GM18505 (cell line): ENCODE data around the gene HSPA1A.
"Not testable (repeated sequence)": the region's sequence is repeated elsewhere in the genome, so short reads cannot be mapped to it uniquely, and the experiment has no call there.

Experiments used
- ATAC-seq: cut with Tn5 transposase; IDR thresholded peaks from one replicate; pipeline ENCODE4 v1.9.1; 2021; ENCODE audit not compliant: unreplicated experiment
- POLR2A ChIP-seq: IDR thresholded peaks from 4 replicates; pipeline ENCODE4 v1.6.1; 2011; ENCODE audit warnings: borderline replicate concordance; ENCODE audit not compliant: insufficient read depth, insufficient read length; ENCODE audit errors: extremely low read depth

The HSPA1A gene

DNA sequence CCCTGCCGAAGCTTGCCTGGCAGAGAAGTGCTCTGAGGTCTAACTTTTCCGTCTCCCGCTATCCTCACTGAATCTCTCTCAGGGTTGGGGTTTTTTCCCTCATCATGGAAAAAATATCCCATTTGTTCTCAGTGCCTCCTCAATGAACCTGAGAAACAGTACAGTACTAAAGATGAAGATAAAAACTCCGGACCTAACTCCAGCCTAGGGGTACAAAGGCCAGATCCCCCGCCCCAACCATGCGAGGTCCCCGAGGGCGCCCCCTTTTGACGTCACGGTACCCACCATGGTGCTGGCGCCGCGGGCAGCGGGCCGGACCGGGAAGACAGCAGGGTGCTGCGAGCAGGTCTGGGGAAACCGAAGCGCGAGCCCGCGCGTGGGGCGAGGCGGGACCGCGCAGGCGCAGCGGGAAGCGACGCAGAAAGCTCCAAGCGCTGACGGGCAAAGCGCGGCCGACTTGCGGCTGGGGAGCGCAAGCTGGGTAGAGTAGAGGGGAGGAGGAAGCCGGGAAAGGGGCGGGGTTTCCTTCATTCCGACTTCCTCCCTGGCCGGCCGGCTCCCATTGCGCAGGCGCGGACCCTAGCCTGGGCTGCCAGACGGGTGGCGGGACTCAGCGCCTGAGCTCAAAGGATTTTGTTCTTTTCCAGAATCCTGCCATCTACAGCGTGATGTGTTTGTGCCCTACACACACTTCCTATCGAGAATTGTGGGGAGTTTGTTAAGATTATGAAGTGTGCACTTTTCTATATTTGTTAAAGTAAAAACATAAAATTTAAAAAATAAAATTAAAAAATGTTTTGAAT lies 8.7 kb upstream of the HSPA1A start, which contains the start of gene LSM2:
LSM2 (minus strand) TSS at position 497 of the 803 bp plus-strand sequence; CDS start at position 288, 209 bp downstream.
- peak; percentile 88 for ATAC-seq
- peak; percentile 97 for TF ChIP-seq POLR2A

DNA sequence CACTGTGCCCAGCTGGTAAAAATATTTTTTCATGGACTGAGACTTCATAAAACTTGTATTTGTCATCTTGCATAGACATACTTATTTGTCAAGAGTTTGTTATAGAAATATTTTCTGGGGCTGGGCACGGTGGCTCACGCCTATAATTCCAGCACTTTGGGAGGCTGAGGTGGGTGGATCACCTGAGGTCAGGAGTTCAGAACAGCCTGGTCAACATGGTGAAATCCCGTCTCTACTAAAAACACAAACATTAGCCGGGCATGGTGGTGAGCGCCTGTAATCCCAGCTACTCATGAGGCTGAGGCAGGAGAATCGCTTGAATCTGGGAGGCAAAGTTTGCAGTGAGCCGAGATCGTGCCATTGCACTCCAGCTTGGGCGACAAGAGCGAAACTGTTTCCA lies 6.7 kb upstream of the HSPA1A start:
- not testable (repeated sequence) for ATAC-seq

DNA sequence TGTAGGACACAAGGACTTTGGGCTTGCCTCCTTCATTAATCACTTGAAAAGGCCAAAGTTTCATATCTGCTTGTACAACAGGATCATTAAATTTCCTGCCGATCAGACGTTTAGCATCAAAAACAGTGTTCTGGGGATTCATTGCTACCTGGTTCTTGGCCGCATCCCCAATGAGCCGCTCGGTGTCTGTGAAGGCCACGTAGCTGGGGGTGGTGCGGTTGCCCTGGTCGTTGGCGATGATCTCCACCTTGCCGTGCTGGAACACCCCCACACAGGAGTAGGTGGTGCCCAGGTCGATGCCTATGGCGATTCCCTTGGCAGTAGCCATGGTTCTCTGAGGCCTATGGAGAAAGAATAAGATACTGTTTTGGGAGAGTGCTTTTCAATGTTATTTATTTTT lies 3.7 kb upstream of the HSPA1A start:
- TF ChIP-seq POLR2A, result no peak
- ATAC-seq, result no peak

DNA sequence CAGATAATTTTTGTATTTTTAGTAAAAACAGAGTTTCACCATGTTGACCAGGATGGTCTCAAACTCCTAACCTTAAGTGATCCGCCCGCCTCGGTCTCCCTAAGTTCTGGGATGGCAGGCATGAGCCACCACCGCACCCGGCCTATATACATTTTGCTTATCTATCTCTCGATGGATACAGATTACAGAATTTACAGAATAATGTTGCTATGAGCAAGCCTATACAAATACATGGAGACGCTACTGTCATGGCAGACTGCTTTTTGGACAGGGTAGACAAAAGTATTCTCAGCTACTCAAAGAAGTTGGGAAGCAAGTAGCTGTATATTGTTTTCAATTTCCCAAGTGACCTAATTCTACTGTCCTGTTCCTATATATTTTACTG lies 1.9 kb upstream of the HSPA1A start:
- ATAC-seq, result no peak
- no peak for TF ChIP-seq POLR2A

DNA sequence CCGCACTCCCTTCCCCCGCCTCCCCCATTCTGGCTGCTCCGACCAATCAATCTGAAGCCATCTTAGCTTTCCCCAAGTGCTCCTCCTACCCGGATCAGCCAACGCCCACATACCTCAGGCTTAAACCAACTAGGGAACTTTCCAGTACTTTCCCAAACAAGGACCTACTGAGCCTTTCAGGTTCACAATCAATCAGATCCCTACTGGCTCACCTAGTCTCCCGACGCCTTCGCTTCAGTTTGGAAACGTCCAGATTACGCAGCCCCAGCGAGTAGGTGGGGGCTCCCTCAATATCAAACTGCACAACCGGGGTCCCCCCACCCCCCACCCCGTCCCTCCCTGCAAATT lies 692 bp upstream of the HSPA1A start:
- no peak for TF ChIP-seq POLR2A
- no peak for ATAC-seq

DNA sequence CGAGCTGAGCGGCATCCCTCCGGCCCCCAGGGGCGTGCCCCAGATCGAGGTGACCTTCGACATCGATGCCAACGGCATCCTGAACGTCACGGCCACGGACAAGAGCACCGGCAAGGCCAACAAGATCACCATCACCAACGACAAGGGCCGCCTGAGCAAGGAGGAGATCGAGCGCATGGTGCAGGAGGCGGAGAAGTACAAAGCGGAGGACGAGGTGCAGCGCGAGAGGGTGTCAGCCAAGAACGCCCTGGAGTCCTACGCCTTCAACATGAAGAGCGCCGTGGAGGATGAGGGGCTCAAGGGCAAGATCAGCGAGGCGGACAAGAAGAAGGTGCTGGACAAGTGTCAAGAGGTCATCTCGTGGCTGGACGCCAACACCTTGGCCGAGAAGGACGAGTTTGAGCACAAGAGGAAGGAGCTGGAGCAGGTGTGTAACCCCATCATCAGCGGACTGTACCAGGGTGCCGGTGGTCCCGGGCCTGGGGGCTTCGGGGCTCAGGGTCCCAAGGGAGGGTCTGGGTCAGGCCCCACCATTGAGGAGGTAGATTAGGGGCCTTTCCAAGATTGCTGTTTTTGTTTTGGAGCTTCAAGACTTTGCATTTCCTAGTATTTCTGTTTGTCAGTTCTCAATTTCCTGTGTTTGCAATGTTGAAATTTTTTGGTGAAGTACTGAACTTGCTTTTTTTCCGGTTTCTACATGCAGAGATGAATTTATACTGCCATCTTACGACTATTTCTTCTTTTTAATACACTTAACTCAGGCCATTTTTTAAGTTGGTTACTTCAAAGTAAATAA lies 2.0 kb downstream of the HSPA1A start:
- ATAC-seq, result not testable (repeated sequence)

DNA sequence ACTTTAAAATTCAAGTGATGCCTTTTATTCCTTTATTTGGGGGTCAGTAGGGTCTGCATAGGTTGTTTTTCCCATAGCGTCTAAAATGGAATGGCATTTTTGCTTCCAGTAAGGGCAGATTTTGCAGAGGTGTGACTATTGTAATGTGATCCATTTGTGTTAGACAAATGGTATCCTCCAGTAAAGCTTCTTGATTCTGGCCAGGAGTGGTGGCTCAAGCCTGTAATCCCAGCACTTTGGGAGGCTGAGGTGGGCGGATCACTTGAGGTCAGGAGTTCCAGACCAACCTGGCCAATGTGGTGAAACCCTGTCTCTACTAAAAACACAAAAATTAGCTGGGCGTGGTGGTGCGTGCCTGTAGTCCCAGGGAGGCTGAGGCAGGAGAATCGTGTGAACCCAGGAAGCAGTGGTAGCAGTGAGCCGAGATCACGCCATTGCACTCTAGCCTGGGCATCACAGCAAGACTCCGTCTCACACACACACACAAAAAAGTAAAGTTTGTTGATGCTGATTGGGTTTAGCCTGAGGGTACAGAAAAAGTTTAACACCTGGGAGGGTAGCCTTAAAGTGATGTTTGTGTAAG lies 2.7 kb downstream of the HSPA1A start:
- ATAC-seq, result not testable (repeated sequence)

DNA sequence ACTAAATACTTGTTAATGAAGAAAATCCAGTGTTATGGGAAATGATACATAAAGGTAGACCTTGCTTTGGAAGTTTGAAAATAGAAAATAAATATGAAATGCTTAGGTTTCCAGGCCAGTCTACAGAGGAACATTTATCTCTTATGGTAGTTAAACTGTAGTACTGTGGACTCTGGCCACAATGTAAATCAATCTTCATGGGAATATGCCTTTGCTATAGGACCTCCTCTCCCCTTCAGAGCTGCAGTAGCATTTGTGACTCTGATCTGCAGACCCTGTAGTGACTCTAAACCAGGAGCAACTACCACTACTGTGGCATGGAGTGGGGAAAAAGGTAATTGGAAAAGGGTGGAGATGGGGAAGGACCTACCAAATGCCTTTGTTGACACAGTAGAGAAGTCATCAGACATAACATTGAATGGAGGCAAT lies 4.5 kb downstream of the HSPA1A start:
- no peak for TF ChIP-seq POLR2A
- ATAC-seq, result no peak

DNA sequence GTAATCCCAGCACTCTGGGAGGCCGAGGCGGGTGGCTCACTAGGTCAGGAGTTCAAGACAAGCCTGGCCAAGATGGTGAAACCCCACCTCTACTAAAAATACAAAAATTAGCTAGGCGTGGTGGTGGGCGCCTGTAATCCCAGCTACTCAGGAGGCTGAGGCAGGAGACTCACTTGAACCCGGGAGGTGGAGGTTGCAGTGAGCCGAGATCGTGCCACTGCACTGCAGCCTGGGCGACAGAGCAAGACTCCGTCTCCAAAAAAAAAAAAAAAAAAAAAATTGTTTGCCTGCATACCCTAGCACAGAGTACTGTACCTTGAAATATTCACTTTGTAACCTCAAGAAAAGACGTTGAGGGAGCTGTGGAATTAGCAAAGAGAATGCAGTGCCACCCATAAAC lies 5.1 kb downstream of the HSPA1A start:
- ATAC-seq, result not testable (repeated sequence)

DNA sequence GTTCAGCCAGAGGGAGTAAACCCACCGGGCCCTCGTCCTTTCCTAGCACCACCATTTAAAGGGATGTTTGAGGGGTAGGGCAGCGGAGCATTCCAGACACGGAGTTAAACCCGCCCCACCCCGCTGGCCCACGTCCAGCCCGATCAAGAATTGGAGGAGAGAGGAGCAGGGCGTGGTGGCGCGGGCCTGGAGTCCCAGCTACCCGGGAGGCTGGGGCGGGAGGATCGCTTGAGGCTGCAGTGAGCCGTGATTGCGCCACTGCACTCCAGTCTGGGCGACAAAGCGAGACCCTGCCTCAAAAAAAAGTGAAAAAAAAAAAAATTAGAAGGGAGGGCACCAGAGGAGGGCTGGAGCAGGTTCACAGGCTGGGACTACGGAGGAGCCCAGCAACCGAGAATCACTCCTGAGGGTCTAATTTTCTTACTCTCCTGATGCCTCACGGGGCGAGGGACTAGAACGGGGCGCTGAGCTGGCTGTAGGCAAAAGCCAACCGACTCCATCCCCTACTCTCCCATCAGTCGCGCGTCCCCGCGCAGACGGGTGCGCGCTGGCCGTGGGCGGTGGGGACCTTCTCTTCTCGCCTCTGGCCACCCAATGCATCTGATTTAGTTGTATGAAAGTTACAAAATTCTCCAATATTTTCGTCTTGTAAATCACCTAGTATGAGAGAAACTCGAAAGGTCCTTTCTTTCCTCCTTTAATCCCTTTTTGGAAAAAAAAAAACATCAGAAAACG lies 6.1 kb downstream of the HSPA1A start:
- ATAC-seq, result peak; percentile 29
- TF ChIP-seq POLR2A, result peak; percentile 91

DNA sequence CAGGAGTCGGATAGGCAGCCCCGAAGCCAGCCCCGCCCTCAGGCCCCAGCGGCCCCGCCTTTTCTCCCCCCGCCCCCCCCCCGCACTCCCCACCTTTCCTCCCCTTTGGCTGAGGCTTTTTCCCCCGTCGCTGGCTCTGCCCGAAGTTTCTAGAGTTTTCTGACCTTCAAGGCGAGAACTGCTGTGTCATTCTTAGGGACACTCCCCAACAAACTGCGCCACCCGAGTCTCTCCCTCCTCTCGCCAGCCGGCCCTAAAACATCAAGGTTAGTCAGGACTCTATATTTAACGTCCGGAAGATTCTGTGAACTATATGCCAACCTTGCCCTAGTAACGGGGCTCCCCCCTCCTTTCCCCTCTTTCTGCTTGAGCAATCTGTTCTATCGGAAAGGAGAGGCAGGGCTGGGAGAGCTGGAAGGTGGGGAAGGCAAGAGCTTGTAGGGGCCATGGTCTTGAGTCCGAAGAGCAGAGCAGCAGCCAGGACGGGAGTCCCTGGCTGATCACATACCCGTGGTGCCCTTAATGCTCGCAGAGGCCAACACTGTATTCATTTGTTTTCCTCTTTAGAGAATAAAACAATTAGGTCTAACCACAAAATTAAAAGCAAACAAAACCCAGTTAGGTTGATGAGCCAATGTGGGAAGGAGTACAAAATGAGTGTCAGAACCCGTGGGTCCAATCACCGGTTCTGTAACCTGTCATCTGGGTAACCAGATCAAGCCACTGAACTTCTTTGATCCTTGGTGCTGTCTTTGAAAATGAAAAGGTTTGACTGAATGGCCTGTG lies 6.9 kb downstream of the HSPA1A start:
- peak; percentile 41 for ATAC-seq

DNA sequence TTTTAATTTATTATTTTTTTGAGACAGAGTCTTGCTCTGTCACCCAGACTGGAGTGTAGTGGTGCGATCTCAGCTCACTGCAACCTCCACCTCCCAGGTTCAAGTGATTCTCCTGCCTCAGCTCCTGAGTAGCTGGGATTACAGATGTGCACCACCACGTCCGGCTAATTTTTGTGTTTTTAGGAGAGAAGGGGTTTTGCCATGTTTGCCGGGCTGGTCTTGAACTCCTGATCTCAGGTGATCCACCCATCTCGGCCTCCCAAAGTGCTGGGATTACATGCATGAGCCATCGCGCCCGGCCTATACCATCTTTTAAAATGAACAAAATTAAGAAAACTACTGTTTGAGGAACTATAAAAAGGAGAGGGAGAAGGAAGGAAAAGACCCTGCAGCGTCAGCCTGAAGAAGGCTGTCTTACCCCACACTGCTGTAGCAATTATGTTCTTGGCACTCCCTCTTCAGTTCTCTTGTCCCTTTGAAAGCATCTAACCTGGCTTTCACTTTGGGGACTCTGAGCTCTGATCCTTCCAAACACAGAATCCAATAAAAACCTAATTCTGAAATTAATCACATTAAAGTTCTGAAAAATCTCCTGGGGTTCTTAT lies 8.4 kb downstream of the HSPA1A start:
- ATAC-seq, result not testable (repeated sequence)

More for the DNA sequence above, 6.9 kb downstream of the HSPA1A start:
- TF ChIP-seq POLR2A, result no peak

DNA sequence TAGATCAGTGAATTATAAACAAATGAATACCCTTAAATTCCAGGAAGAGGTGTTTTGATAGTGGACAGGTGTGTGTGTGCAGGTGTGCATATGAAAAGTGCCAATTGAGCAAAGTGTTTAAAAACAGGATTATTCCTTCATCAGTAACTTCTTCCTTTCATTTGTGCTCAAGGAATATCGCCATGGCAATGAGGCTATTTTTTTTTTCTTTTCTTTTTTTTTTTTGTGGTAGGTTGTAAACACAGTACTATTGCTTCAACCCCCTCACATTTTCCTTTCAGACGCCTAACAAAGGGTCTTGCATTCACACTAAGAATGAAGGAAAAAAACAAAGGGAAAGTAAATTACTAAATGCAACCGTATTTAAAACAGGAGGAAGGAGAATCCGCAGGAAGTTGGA lies 10.2 kb downstream of the HSPA1A start:
- no peak for ATAC-seq
- TF ChIP-seq POLR2A, result no peak

DNA sequence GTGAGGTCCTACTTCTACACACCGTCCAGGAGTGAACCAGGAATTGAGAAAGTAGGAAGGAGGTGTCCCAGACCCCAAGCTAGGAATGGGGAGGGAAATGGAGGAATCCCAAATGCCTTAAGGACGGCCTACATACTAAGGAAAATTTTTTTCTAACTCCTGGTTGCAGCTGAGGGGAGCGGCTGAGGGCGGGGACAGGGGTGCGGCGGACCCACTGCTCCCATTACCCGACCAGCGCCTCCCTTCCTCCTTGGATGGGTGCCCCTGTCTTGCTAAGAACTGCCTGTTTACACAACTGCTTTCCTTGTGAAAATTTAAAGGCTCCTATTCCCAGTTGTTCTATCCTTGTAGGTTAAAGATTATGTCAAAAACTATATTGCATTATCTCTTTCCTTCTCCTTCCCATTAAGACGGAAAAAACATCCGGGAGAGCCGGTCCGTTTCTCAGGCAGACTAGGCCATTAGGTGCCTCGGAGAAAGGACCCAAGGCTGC lies 11.5 kb downstream of the HSPA1A start:
- no peak for ATAC-seq
- no peak for TF ChIP-seq POLR2A
